Ovary (tissue), 3 donors: Measurements from ENCODE around the gene HMX2.

Experiments used
- CTCF ChIP-seq, 3 donors: fragments of 450-650 bp in 2 of 3; fragments of 200-600 bp in 1 of 3; IDR thresholded peaks; one replicate each; pipeline versions ENCODE4 v1.5.1 to v1.8.0; 2016 to 2022; ENCODE audit warnings: antibody characterized with exemption in 3 of 3, mild to moderate bottlenecking in 1 of 3
- EP300 ChIP-seq: sonication (generic); formaldehyde crosslinking; IDR thresholded peaks from one replicate; pipeline ENCODE4 v1.6.1; 2017; ENCODE audit warnings: antibody characterized with exemption
- donor health status: DM: no; HTN: no; CAD: no.

GRCh38 chr10:123170961-123171360, 23.0 kb downstream of the HMX2 start:
- no peak for TF ChIP-seq CTCF (IDR thresholded peaks at IDR 0.05)
- TF ChIP-seq EP300 = no peak
